ENCODE data around the gene FANCE.

FANCE gene

GRCh38 chr6:35451354-35452182 is 570 bp upstream of the FANCE start:
- peak overlapping the region; percentile 78 for H3K4me3 ChIP-seq (ENCODE audit: low read depth, low read length)
- TF ChIP-seq CTCF (IDR thresholded peaks at IDR 0.05; ENCODE audit: insufficient read depth, low read depth, low read length, missing control alignments), result no peak
- DNase-seq (ENCODE audit: low read depth), result no peak

- DNase-seq (ENCODE audit: low read depth), result no peak
- H3K4me3 ChIP-seq (ENCODE audit: low read depth, low read length), result peak overlapping the region; percentile 78
- no peak for TF ChIP-seq CTCF (IDR thresholded peaks at IDR 0.05; ENCODE audit: insufficient read depth, low read depth, low read length, missing control alignments)
These were observed 1.1 kb downstream of the FANCE start for GRCh38 chr6:35453236-35453635.

- no peak for TF ChIP-seq CTCF (IDR thresholded peaks at IDR 0.05; ENCODE audit: insufficient read depth, low read depth, low read length, missing control alignments)
- DNase-seq (ENCODE audit: low read depth), result no peak
- no peak overlapping the region for H3K4me3 ChIP-seq (ENCODE audit: low read depth, low read length)
These were observed 2.4 kb downstream of the FANCE start for GRCh38 chr6:35454391-35455110.

GRCh38 chr6:35457907-35458306 is 5.8 kb downstream of the FANCE start:
- DNase-seq (ENCODE audit: low read depth), result no peak
- H3K4me3 ChIP-seq (ENCODE audit: low read depth, low read length), result no peak overlapping the region
- TF ChIP-seq CTCF (IDR thresholded peaks at IDR 0.05; ENCODE audit: insufficient read depth, low read depth, low read length, missing control alignments), result no peak

GRCh38 chr6:35461270-35461669 is 9.1 kb downstream of the FANCE start:
- DNase-seq (ENCODE audit: low read depth), result no peak
- H3K4me3 ChIP-seq (ENCODE audit: low read depth, low read length), result no peak overlapping the region
- TF ChIP-seq CTCF (IDR thresholded peaks at IDR 0.05; ENCODE audit: insufficient read depth, low read depth, low read length, missing control alignments), result no peak

- DNase-seq (ENCODE audit: low read depth), result no peak
- H3K4me3 ChIP-seq (ENCODE audit: low read depth, low read length), result no peak overlapping the region
- no peak for TF ChIP-seq CTCF (IDR thresholded peaks at IDR 0.05; ENCODE audit: insufficient read depth, low read depth, low read length, missing control alignments)
These were observed 11.2 kb downstream of the FANCE start for GRCh38 chr6:35463292-35463691.

Data from GM12865 (cell line).